Panc1 (cell line): ENCODE measurements around the gene CFAP100. TPM values are rescaled to one million over a fixed set of nuclear protein-coding genes. Genes with fewer than 3 reads are reported as not detected.

Experiments
- ATAC-seq: fragments of 200-7000 bp; cut with Tn5 transposase; 2 replicates; pipeline ENCODE4 v1.9.1; 2020; ENCODE audit warnings: mild to moderate bottlenecking, moderate library complexity
- BruUV-seq: library from RNA; stranded (reverse); fragments of 400-500 nt; replicated peaks from 2 replicates; lab custom pipeline; 2021; lab: Mats Ljungman, UMichigan
- CTCF ChIA-PET: fragments of 300-600 bp; sonication (Branson Sonifier 250); formaldehyde crosslinking; loops from one replicate; lab custom pipeline; 2022; ENCODE audit warnings: antibody characterized with exemption; lab: Charles Lee
- POLR2A ChIA-PET: fragments of 300-600 bp; sonication (Branson Sonifier 250); formaldehyde crosslinking; loops from one replicate; lab custom pipeline; 2022; ENCODE audit warnings: antibody characterized with exemption; lab: Charles Lee
- DNase-seq: peaks from one replicate; pipeline ENCODE4 v3.0.0-alpha.2; 2010; ENCODE audit warnings: low read depth, low spot score
- H3K27ac ChIP-seq: 2 replicates; pipeline ENCODE4 v1.5.1; 2011; ENCODE audit warnings: mild to moderate bottlenecking, low read length, inconsistent platforms
- H3K27me3 ChIP-seq: fragments of 200-500 bp; sonication (Bioruptor generic); 2 replicates; pipeline ENCODE4 v1.6.0; 2014; ENCODE audit warnings: low read length, inconsistent platforms; ENCODE audit not compliant: control insufficient read depth, insufficient read depth
- H3K36me3 ChIP-seq: fragments of 200-500 bp; sonication (Bioruptor generic); 2 replicates; pipeline ENCODE4 v1.5.1; 2014; ENCODE audit warnings: inconsistent platforms, mild to moderate bottlenecking, low read length, moderate library complexity; ENCODE audit not compliant: control insufficient read depth, insufficient read depth
- H3K4me1 ChIP-seq: 2 replicates; pipeline ENCODE4 v1.5.1; 2011; ENCODE audit warnings: inconsistent platforms, mild to moderate bottlenecking, low read length, moderate library complexity; ENCODE audit not compliant: control insufficient read depth, insufficient read depth
- H3K4me3 ChIP-seq, 2 experiments: 2 replicates each; pipeline ENCODE4 v1.5.1; 2011 to 2012; ENCODE audit warnings: low read depth in 2 of 2, low read length in 2 of 2, mild to moderate bottlenecking in 2 of 2, inconsistent platforms in 1 of 2, moderate library complexity in 1 of 2
- H3K9me3 ChIP-seq: fragments of 200-500 bp; sonication (Bioruptor generic); 2 replicates; pipeline ENCODE4 v1.5.1; 2014; ENCODE audit warnings: low read depth, mild to moderate bottlenecking, inconsistent platforms, low read length, moderate library complexity; ENCODE audit not compliant: control insufficient read depth, insufficient read depth
- CTCF ChIP-seq: fragments of 450-650 bp; IDR thresholded peaks from 2 replicates; pipeline ENCODE4 v1.5.1; 2017; ENCODE audit warnings: mild to moderate bottlenecking
- POLR2AphosphoS5 ChIP-seq: IDR thresholded peaks from 2 replicates; pipeline ENCODE4 v1.6.1; 2012; ENCODE audit warnings: mild to moderate bottlenecking, low read depth, low read length, moderate library complexity
- SIN3A ChIP-seq: IDR thresholded peaks from 2 replicates; pipeline ENCODE4 v1.6.1; 2012; ENCODE audit warnings: low read depth, mild to moderate bottlenecking, low read length, moderate library complexity, borderline replicate concordance; ENCODE audit not compliant: insufficient read depth
- TCF7L2 ChIP-seq: IDR thresholded peaks from 2 replicates; pipeline ENCODE4 v1.6.1; 2011; ENCODE audit warnings: mild to moderate bottlenecking, low read depth, low read length, inconsistent platforms
- in situ Hi-C: cut with HindIII; loops from 2 replicates; pipeline ENCODE4 v1.10.0; 2016; ENCODE audit warnings: low sequenced_read_pairs, low pct_unique_long_range_greater_than_20kb
- intact Hi-C: fragments of 100-400 bp; cut with micrococcal nuclease; formaldehyde crosslinking; loops from one replicate; pipeline ENCODE4 v1.10.0; 2022; ENCODE audit not compliant: unreplicated experiment
- total RNA-seq: library from RNA; stranded (reverse); gene quantifications from one replicate; pipeline ENCODE4 v1.2.1, GENCODE V29; 2021; ENCODE audit not compliant: unreplicated experiment
- TF ChIP-seq, protein P1 (sequence below), 2 experiments: IDR thresholded peaks; 2 replicates each; pipeline ENCODE4 v1.6.1; 2011 to 2012; ENCODE audit warnings: low read depth in 2 of 2, control low read depth in 1 of 2, low read length in 1 of 2, mild to moderate bottlenecking in 1 of 2, moderate library complexity in 1 of 2; ENCODE audit not compliant: insufficient read depth in 1 of 2

CFAP100 gene
- total RNA-seq, 1 experiment from 2014 or later, result not detected

GRCh38 chr3:126485176-126485897, 90.6 kb downstream of the CFAP100 start:
- H3K4me1 ChIP-seq, result 0 out of 2 replicates have a peak, but pooled peaks cover 3% of the 10 kb centered on the region
- CTCF ChIA-PET, result no interaction called here
- in situ Hi-C loops, result no loop called here

DNA sequence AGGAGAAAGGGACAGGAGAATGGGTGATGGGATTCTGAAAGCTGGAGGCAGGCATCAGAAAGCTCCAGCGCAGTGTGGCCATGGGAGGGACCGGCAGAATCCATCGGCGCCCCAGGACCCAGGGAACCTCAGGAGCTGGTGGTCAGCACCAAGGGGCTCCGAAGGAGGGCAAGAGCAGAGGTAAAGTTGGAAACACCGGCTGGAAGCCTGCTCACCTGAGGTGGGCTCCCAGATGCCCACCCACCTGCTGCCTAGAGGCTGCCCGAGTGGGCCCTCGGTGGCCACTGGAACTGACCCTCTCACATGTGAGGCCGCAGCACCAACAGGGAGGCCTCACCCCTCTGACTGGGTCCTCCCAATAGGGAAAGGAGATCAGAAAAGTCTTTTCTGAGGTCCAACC, 91.2 kb downstream of the CFAP100 start:
- Histone ChIP-seq H3K4me1 (0 out of 2 replicates have a peak, but pooled peaks cover 3% of the 10 kb centered on the region), H3K27me3 (no peaks in the 10 kb centered on the region), H3K9me3 (no peaks in the 10 kb centered on the region), H3K4me3 (no peak overlapping the region), H3K36me3 (no peaks in the 10 kb centered on the region), H3K27ac (no peak overlapping the region)
- in situ Hi-C loops, result no loop called here
- ChIA-PET POLR2A (no interaction called here), CTCF (no interaction called here)
- no peak for ATAC-seq
- intact Hi-C loops, result no loop called here
- no peak for DNase-seq
- BruUV-seq, result no TSS peak
- TF ChIP-seq TCF7L2 (no peak), POLR2AphosphoS5 (no peak)

More at GRCh38 chr3:126485176-126485897, 90.6 kb downstream of the CFAP100 start:
- H3K27me3 ChIP-seq, result no peaks in the 10 kb centered on the region
- H3K4me3 ChIP-seq, result no peak overlapping the region
- H3K27ac ChIP-seq, result no peak overlapping the region
- H3K9me3 ChIP-seq, result no peaks in the 10 kb centered on the region
- intact Hi-C loops, result no loop called here
- ATAC-seq (no peak), DNase-seq (no peak)
- TF ChIP-seq SIN3A, result no peak
- no peak for TF ChIP-seq CTCF
- TF ChIP-seq, protein P1, sequence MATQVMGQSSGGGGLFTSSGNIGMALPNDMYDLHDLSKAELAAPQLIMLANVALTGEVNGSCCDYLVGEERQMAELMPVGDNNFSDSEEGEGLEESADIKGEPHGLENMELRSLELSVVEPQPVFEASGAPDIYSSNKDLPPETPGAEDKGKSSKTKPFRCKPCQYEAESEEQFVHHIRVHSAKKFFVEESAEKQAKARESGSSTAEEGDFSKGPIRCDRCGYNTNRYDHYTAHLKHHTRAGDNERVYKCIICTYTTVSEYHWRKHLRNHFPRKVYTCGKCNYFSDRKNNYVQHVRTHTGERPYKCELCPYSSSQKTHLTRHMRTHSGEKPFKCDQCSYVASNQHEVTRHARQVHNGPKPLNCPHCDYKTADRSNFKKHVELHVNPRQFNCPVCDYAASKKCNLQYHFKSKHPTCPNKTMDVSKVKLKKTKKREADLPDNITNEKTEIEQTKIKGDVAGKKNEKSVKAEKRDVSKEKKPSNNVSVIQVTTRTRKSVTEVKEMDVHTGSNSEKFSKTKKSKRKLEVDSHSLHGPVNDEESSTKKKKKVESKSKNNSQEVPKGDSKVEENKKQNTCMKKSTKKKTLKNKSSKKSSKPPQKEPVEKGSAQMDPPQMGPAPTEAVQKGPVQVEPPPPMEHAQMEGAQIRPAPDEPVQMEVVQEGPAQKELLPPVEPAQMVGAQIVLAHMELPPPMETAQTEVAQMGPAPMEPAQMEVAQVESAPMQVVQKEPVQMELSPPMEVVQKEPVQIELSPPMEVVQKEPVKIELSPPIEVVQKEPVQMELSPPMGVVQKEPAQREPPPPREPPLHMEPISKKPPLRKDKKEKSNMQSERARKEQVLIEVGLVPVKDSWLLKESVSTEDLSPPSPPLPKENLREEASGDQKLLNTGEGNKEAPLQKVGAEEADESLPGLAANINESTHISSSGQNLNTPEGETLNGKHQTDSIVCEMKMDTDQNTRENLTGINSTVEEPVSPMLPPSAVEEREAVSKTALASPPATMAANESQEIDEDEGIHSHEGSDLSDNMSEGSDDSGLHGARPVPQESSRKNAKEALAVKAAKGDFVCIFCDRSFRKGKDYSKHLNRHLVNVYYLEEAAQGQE (IDR thresholded peaks at IDR 0.05; ENCODE audit: insufficient read depth in 1 of 2, low read depth in 2 of 2, low read length in 1 of 2), result no peak
- TF ChIP-seq TCF7L2, result no peak
- no peaks in the 10 kb centered on the region for H3K36me3 ChIP-seq
- POLR2A ChIA-PET, result no interaction called here
- BruUV-seq, result no TSS peak

Other genes starting within 250 kb of the CFAP100 start
- 0.36 TPM for gene ALDH1L1, start 214.3 kb upstream of the CFAP100 start, total RNA-seq
- 0.10 TPM for gene KLF15, start 37.5 kb upstream of the CFAP100 start, total RNA-seq
- gene ZXDC, start 81.0 kb downstream of the CFAP100 start, total RNA-seq, result 33.3 TPM
- gene UROC1, start 122.9 kb downstream of the CFAP100 start, total RNA-seq, result not detected
- 0.64 TPM for gene CHST13, start 129.2 kb downstream of the CFAP100 start, total RNA-seq
- gene C3orf22, start 164.0 kb downstream of the CFAP100 start, total RNA-seq, result not detected